ENCODE data around the gene PHLDA2. TPM values are rescaled to one million over a fixed set of nuclear protein-coding genes. Genes with fewer than 3 reads are reported as not detected.

PHLDA2 gene
- total and polyA plus RNA-seq, 2 donors (not counting 1 experiment from before 2014, with no cell fraction given), result 1.4 TPM; not detected in 1

DNA sequence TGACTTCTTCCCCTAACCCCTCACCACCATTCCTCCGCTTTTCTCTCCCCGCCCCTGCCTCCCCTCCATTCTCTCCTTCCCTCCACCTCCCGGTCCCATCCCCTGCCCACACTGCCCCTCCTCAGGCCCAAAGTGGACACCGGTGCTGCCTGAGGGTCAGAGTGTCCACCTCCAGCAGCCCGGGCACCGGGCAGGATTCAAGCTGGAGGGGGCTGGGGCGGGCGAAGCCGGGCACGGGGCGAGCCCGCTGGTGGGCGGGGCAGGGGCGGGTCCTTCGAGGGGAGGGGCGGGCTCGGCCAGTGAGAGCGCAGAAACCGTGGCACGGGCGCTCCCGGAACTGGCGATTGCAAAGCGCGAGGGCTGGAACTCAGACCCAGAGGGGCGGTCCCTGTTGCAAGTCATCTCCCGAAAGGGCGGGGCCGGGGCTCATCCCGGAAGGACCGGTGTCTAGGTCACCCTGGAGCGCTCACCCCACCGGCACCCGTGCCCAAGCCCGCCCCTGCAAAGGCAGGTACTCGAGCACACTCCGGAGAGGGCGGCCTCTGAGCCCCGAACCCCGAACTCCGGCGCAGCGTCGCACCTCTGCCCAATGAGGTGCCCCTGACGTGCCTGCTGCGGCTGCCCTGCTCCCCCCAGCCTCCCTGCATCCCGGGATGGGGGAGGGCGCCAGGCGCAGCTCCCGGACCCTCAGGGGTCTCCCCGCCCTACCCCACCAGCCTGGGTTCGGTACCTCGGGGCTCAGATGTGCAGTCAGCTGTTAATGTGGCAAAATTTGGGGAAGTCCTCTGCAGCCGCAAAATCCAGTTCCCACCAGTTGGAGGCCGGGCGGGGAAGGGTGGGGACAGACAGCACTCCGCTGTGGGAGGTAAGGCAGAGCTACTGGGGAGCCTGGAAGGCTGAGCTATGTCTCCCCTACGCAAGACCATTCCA lies 27.1 kb downstream of the PHLDA2 start:
- TF ChIP-seq, protein P1, sequence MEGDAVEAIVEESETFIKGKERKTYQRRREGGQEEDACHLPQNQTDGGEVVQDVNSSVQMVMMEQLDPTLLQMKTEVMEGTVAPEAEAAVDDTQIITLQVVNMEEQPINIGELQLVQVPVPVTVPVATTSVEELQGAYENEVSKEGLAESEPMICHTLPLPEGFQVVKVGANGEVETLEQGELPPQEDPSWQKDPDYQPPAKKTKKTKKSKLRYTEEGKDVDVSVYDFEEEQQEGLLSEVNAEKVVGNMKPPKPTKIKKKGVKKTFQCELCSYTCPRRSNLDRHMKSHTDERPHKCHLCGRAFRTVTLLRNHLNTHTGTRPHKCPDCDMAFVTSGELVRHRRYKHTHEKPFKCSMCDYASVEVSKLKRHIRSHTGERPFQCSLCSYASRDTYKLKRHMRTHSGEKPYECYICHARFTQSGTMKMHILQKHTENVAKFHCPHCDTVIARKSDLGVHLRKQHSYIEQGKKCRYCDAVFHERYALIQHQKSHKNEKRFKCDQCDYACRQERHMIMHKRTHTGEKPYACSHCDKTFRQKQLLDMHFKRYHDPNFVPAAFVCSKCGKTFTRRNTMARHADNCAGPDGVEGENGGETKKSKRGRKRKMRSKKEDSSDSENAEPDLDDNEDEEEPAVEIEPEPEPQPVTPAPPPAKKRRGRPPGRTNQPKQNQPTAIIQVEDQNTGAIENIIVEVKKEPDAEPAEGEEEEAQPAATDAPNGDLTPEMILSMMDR (IDR thresholded peaks at IDR 0.05), result no peak
- no peak for TF ChIP-seq EZH2 (IDR thresholded peaks at IDR 0.05; ENCODE audit: borderline replicate concordance, insufficient read depth, low read depth, low read length, poor library complexity, severe bottlenecking)
- Mint-ChIP-seq H3K9me3 (ENCODE audit: insufficient read depth) (no peaks in the 10 kb centered on the region), H3K4me1 (peaks cover 20% of the 10 kb centered on the region), H3K27ac (peak overlapping the region; percentile 78), H3K4me3 (peak overlapping the region; percentile 85), H3K27me3 (peaks cover 5% of the 10 kb centered on the region)
- H3K27me3 ChIP-seq (replicated peaks in 1 of 4; ENCODE audit: control extremely low read depth in 1 of 4, control insufficient read depth in 3 of 4, insufficient read depth in 4 of 4, low read length in 3 of 4), result no peaks in the 10 kb centered on the region
- ChIA-PET POLR2A (interaction anchor here (0.6 to 0.7 kb wide), 4 partner anchors 10 to 1050 kb away, joined by 3 to 6 read pairs (median 5); no protein-coding TSS in a partner anchor), CTCF (interaction anchor here (0.9 to 4.9 kb wide), 5 partner anchors 10 to 597 kb away, joined by 3 to 36 read pairs (median 4); no protein-coding TSS in a partner anchor)
- H2AFZ ChIP-seq (ENCODE audit: insufficient read depth, low read depth, low read length, poor library complexity, severe bottlenecking), result peak overlapping the region; percentile 85
- intact Hi-C loops (cut with micrococcal nuclease), result loop anchor here (1.0 to 10.0 kb wide), 3 partner anchors 14 to 153 kb away; partner anchors contain the start of genes CARS1 and NAP1L4
- no peaks in the 10 kb centered on the region for H3K79me2 ChIP-seq (ENCODE audit: control insufficient read depth, insufficient read depth, low read length)
- H3K4me2 ChIP-seq (replicated peaks; ENCODE audit: low read depth, low read length, poor library complexity, severe bottlenecking), result peak overlapping the region; percentile 100
- no peak overlapping the region for H3K27ac ChIP-seq (ENCODE audit: low read length in 2 of 2)
- peaks cover 9 to 26% of the 10 kb centered on the region in 2 donors for H3K4me1 ChIP-seq (ENCODE audit: control insufficient read depth in 2 of 2, insufficient read depth in 2 of 2, low read length in 2 of 2)
- WGBS (ENCODE audit: insufficient coverage), result 5% methylated on average over 53 of the region's 58 CpGs
- H3K9me3 ChIP-seq (ENCODE audit: control extremely low read depth in 1 of 3, control insufficient read depth in 2 of 3, insufficient read depth in 1 of 3, low read length in 2 of 3), result peaks cover 0 to 9% (median 0%) of the 10 kb centered on the region in 3 donors
- peak overlapping the region; percentile 82 for H3K9ac ChIP-seq (ENCODE audit: low read length)
- H3K4me3 ChIP-seq (ENCODE audit: control extremely low read depth in 1 of 5, extremely low read depth in 1 of 5, insufficient read depth in 1 of 5, low read depth in 2 of 5, low read length in 4 of 5), result peak overlapping the region; percentile 36 to 87 (median 66)
- peak; percentile 88 for DNase-seq
- ATAC-seq (ENCODE audit: low read depth), result peak; percentile 97
- H3K36me3 ChIP-seq (replicated peaks in 1 of 2; ENCODE audit: control extremely low read depth in 1 of 2, control insufficient read depth in 1 of 2, extremely low read depth in 1 of 2, insufficient read depth in 2 of 2, low read length in 1 of 2), result no peaks in the 10 kb centered on the region
- H4K20me1 ChIP-seq (ENCODE audit: control insufficient read depth, insufficient read depth, low read length, poor library complexity, severe bottlenecking), result no peaks in the 10 kb centered on the region

All from B cell (primary cell).